NCI-H128 (cell line): ENCODE data around the gene HSPA12A.

ENCODE experiments used
- DNase-seq: peaks from one replicate; lab custom pipeline; 2025; ENCODE audit not compliant: unreplicated experiment; lab: John Stamatoyannopoulos, UW

Gene HSPA12A

DNA sequence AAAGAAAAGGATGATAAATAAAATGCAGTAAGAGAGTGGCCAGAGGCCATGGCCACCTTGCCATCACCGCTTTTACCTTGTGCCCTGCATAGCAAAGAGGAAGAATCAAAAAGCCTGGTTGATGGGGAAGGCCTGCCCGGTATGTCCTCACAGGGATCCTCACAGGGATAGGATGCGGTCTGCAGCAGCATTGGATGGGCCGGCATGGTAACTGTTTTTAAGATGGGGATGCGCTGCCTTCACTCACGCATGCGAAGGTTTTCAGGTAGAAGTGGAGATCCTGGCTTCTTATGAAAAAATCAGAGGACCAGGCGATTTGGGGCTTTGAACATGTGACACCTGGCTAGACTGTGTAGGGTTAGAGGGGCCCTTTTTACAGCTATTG lies 109.2 kb downstream of the HSPA12A start:
- no peak for DNase-seq

DNA sequence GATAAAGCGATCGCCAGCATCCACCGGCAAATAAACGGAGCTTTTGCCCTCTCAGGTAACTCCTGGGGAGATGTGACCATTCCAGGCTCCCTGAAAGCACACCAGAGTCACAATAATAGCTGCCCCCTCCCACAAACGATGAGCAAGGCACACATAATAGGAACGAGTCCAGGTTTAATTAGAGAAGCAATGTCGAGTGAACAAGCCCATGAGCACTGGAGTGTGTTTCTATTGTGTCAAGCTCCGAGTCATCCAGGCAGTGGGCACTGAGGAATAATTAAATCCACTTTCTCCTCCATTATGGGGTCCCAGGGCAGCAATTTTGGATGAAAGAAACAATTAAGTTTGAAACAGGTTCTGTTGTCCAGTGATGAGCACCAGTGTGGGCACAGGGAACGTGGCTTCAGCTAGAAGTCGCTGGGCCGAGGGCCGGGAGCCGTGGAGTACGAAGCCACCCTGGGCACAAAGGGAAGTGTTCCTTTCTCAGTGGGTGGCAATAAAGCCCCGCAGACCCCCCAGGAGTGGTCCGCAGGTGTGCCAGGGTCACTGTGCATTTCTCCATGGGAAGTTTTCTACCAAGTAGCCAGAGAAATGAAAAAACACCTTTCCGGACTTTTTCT lies 109.7 kb downstream of the HSPA12A start:
- DNase-seq = no peak

DNA sequence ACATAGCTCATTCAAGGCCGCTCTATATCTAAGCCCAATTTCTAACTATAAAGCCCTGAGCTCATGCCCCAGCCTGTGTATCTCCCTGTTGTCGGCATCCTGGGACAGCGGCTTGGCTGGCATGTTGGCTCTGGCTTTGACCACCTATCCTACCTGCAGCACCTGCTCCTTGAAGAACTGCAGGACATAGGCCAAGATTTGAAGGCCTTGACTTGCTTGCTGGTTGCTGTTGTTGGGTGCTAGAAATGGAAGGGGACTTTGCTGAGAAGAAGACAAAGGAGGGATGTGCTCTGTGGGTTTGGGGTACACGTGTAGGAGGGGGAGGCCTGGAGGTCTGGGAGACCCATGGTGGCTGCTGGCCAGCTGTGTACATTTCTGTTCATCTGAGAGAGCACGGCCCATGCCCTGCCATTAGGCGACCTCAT lies 110.5 kb downstream of the HSPA12A start:
- DNase-seq = no peak

- no peak for DNase-seq
Measured at GRCh38 chr10:116630020-116630419, 112.3 kb downstream of the HSPA12A start.

DNA sequence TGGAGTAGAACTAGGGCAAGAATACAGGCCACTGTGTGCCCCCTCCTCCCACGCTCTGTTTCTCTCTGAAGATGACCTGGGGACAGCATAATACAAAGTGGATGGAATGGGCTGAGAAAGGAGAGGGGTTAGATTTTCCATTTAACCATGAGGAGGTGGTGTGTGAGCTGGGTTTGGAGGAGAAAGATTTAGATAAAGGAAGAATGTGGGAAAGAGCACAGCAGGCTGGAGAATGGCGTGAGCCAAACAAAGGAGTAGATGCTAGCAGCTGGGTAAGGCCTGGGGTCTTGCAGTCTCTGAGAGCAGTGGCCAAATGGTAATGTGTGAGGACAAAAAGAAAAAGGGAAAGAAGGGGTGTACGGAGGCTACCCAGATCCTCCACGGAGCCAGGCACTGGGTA lies 113.0 kb downstream of the HSPA12A start:
- no peak for DNase-seq

- DNase-seq = no peak
Measured at GRCh38 chr10:116627386-116627933, 114.9 kb downstream of the HSPA12A start.

DNA sequence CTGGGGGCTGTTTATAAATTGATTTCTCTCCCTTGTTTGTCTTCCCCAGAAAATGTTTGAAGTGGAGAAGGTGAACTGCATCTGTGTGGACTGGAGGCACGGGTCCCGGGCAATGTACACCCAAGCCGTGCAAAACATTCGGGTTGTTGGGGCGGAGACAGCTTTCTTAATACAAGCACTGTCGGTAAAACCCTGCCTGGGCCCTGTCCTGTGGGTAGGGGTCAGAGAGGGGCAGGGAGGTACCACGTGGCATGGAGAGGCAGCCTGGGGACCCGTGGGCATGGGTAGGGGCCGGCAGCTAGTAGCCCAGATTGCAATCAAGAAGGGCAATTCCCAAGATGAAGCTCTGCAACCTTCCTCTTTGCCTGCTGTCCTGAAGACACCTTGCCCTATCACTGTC lies 115.6 kb downstream of the HSPA12A start:
- DNase-seq = no peak

- DNase-seq = no peak
Measured at GRCh38 chr10:116625845-116626244, 116.5 kb downstream of the HSPA12A start.

- DNase-seq = no peak
Measured at GRCh38 chr10:116621934-116622655, 120.3 kb downstream of the HSPA12A start.

DNA sequence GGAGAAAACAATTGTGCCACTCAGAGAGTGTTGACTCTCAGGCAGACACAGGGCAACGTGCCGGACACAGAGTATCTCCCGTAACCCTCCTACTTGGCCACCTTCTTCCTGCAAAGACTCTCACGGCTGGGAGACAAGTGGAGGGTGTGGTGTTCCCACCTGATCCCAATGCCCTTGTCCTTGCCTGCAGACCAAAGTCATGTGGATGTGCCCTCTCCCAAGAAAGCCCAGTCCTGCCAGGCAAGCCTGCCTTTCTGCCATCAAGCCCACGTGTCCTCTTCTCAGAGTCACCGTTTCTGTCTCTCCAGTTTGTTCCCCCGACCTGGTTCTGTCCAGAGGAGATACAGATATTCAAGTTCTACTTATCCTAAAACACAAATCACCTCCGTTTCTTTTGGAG lies 120.9 kb downstream of the HSPA12A start:
- no peak for DNase-seq
